Endothelial cell of umbilical vein (primary cell): ENCODE results near the gene LRRC28. TPM values are rescaled to one million over a fixed set of nuclear protein-coding genes. Genes with fewer than 3 reads are reported as not detected.

Experiments used
- BruUV-seq: library from RNA; stranded (reverse); fragments of 400-500 nt; replicated peaks from 2 replicates; lab custom pipeline; 2021; lab: Mats Ljungman, UMichigan
- CTCF ChIA-PET: fragments of 300-600, 350-600 bp; sonication (Branson Sonifier 250); formaldehyde crosslinking; loops from one replicate; lab custom pipeline; 2021; ENCODE audit warnings: antibody characterized with exemption, inconsistent platforms; lab: Charles Lee
- POLR2A ChIA-PET: fragments of 300-600, 350-600 bp; sonication (Branson Sonifier 250); formaldehyde crosslinking; loops from one replicate; lab custom pipeline; 2021; ENCODE audit warnings: antibody characterized with exemption, inconsistent platforms; lab: Charles Lee
- DNase-seq: peaks from one replicate; pipeline ENCODE4 v3.0.0-alpha.2; 2011; ENCODE audit warnings: low read depth, low spot score
- FAIRE-seq: peaks from 2 replicates; lab custom pipeline; 2011; peaks lifted over from hg19 to GRCh38; lab: Jason Lieb, UNC
- H2AFZ ChIP-seq: 2 replicates; pipeline ENCODE4 v1.6.0; 2012; ENCODE audit warnings: low read depth, low read length, control low read depth, inconsistent platforms
- H3K27ac ChIP-seq: 2 replicates; pipeline ENCODE4 v1.5.1; 2011; ENCODE audit warnings: low read depth, mild to moderate bottlenecking, control low read depth, low read length, moderate library complexity; ENCODE audit not compliant: insufficient read depth
- H3K27me3 ChIP-seq, 2 experiments: 2 replicates each; pipeline versions ENCODE4 v1.6.0 to v1.6.1; 2011; ENCODE audit warnings: low read length in 2 of 2, mixed read lengths in 1 of 2; ENCODE audit not compliant: control insufficient read depth in 2 of 2, insufficient read depth in 2 of 2
- H3K36me3 ChIP-seq, 2 experiments: 2 replicates in 1 of 2; 3 replicates in 1 of 2; pipeline ENCODE4 v1.5.1; 2011; ENCODE audit warnings: low read length in 2 of 2, mild to moderate bottlenecking in 1 of 2, moderate library complexity in 1 of 2; ENCODE audit not compliant: control insufficient read depth in 2 of 2, insufficient read depth in 2 of 2; ENCODE audit errors: extremely low read depth in 1 of 2
- H3K4me1 ChIP-seq: 3 replicates; pipeline ENCODE4 v1.5.1; 2011; ENCODE audit warnings: mild to moderate bottlenecking, low read length; ENCODE audit not compliant: control insufficient read depth, insufficient read depth; ENCODE audit errors: extremely low read depth
- H3K4me2 ChIP-seq: 2 replicates; pipeline ENCODE4 v1.6.1; 2011; ENCODE audit warnings: low read length, control low read depth, mixed read lengths; ENCODE audit not compliant: insufficient read depth
- H3K4me3 ChIP-seq, 3 experiments: fragments of 200-600 bp in 1 of 3; sonication (generic), shearing (Covaris generic) in 1 of 3; replicated peaks in 1 of 3; 2 replicates each; pipeline ENCODE4 v1.5.1; 2011 to 2016; ENCODE audit warnings: control low read depth in 3 of 3, low read length in 3 of 3, mild to moderate bottlenecking in 2 of 3, inconsistent platforms in 1 of 3, low read depth in 1 of 3, moderate library complexity in 1 of 3; ENCODE audit not compliant: insufficient read depth in 1 of 3
- H3K79me2 ChIP-seq: 2 replicates; pipeline ENCODE4 v1.6.0; 2012; ENCODE audit warnings: low read length, inconsistent platforms; ENCODE audit not compliant: control insufficient read depth, insufficient read depth
- H3K9ac ChIP-seq: replicated peaks from 2 replicates; pipeline ENCODE3; 2011; ENCODE audit warnings: low read length, control low read depth; ENCODE audit not compliant: insufficient read depth; ENCODE audit errors: extremely low read depth
- H3K9me1 ChIP-seq: replicated peaks from 3 replicates; pipeline ENCODE4 v1.6.0; 2011; ENCODE audit warnings: mild to moderate bottlenecking, low read length; ENCODE audit not compliant: control insufficient read depth, insufficient read depth; ENCODE audit errors: extremely low read depth
- H3K9me3 ChIP-seq: replicated peaks from 2 replicates; pipeline ENCODE4 v1.5.1; 2012; ENCODE audit warnings: low read length, inconsistent platforms; ENCODE audit not compliant: control insufficient read depth, insufficient read depth
- H4K20me1 ChIP-seq: replicated peaks from 2 replicates; pipeline ENCODE3; 2011; ENCODE audit warnings: mild to moderate bottlenecking, low read length; ENCODE audit not compliant: control insufficient read depth, insufficient read depth; ENCODE audit errors: extremely low read depth
- EZH2 ChIP-seq: IDR thresholded peaks from 2 replicates; pipeline ENCODE4 v1.6.1; 2012; ENCODE audit warnings: borderline replicate concordance, low read depth, mild to moderate bottlenecking, moderate library complexity, low read length, inconsistent platforms; ENCODE audit not compliant: severe bottlenecking
- FOS ChIP-seq: IDR thresholded peaks from 2 replicates; pipeline ENCODE4 v1.6.1; 2011; ENCODE audit warnings: mild to moderate bottlenecking, low read length, moderate library complexity, borderline replicate concordance; ENCODE audit not compliant: insufficient read depth
- GATA2 ChIP-seq: IDR thresholded peaks from 2 replicates; pipeline ENCODE4 v1.7.0; 2011; ENCODE audit warnings: low read depth, mild to moderate bottlenecking, moderate library complexity, mixed read lengths, low read length; ENCODE audit not compliant: insufficient read length, insufficient read depth
- JUN ChIP-seq: IDR thresholded peaks from 2 replicates; pipeline ENCODE4 v1.6.1; 2011; ENCODE audit warnings: borderline replicate concordance, low read depth; ENCODE audit not compliant: insufficient read length, insufficient read depth
- MAX ChIP-seq: IDR thresholded peaks from 2 replicates; pipeline ENCODE4 v1.6.1; 2011; ENCODE audit not compliant: insufficient read depth, insufficient read length
- MYC ChIP-seq: IDR thresholded peaks from one replicate; pipeline ENCODE4 v1.6.1; 2011; ENCODE audit warnings: mild to moderate bottlenecking, low read depth, low read length
- POLR2A ChIP-seq: IDR thresholded peaks from 2 replicates; pipeline ENCODE4 v1.6.1; 2012; ENCODE audit warnings: low read depth, mild to moderate bottlenecking, control low read depth, low read length
- POLR2AphosphoS5 ChIP-seq: IDR thresholded peaks from 2 replicates; pipeline ENCODE4 v1.6.1; 2012; ENCODE audit warnings: low read depth, mild to moderate bottlenecking, control low read depth, low read length, moderate library complexity; ENCODE audit not compliant: insufficient read depth
- dilution Hi-C: fragments of 300-500 bp; cut with MboI; formaldehyde crosslinking; loops from one replicate; pipeline ENCODE4 v1.15.0; 2019; ENCODE audit warnings: low sequenced_read_pairs; ENCODE audit not compliant: extremely low pct_ligation_motif_present
- intact Hi-C: fragments of 100-400 bp; cut with micrococcal nuclease; formaldehyde crosslinking; loops from one replicate; pipeline ENCODE4 v1.10.0; 2022
- polyA plus RNA-seq, 4 experiments: library from polyadenylated mRNA; depleted of rRNA in 3 of 4; stranded (reverse) in 3 of 4; unstranded in 1 of 4; fragments of >200 nt; gene quantifications; 2 replicates each; pipeline versions ENCODE4 v1.2.1 to v1.2.3, GENCODE V29; 2011 to 2012; ENCODE audit warnings: missing spikeins in 1 of 4
- total RNA-seq: library from RNA; stranded (reverse); gene quantifications from 2 replicates; pipeline ENCODE4 v1.2.3, GENCODE V29; 2021
- TF ChIP-seq, protein P1 (sequence below), 2 donors: IDR thresholded peaks; 1 replicate in 1 of 2; 2 replicates in 1 of 2; pipeline ENCODE4 v1.5.1; 2011; ENCODE audit warnings: low read length in 2 of 2, mild to moderate bottlenecking in 2 of 2, moderate library complexity in 2 of 2, control low read depth in 1 of 2, inconsistent platforms in 1 of 2, low read depth in 1 of 2; ENCODE audit not compliant: insufficient read depth in 1 of 2; ENCODE audit errors: extremely low read depth in 1 of 2

LRRC28 gene
- total and polyA plus RNA-seq, 2 donors (not counting 3 experiments of a cell fraction or from before 2014, with no cell fraction given) = 19.6 to 26.7 TPM

- ChIA-PET CTCF (no interaction called here), POLR2A (no interaction called here)
- Histone ChIP-seq H3K27ac (no peak overlapping the region), H4K20me1 (no peaks in the 10 kb centered on the region), H3K4me1 (peaks cover 8% of the 10 kb centered on the region), H3K9ac (no peak overlapping the region), H3K79me2 (no peaks in the 10 kb centered on the region), H3K9me3 (no peaks in the 10 kb centered on the region), H3K36me3 (no peaks in the 10 kb centered on the region), H3K4me2 (no peak overlapping the region), H3K4me3 (no peak overlapping the region), H2AFZ (no peak overlapping the region), H3K9me1 (no peaks in the 10 kb centered on the region), H3K27me3 (no peaks in the 10 kb centered on the region)
- BruUV-seq = no TSS peak
- DNase-seq = no peak
- FAIRE-seq = no peak
- TF ChIP-seq, protein P1, sequence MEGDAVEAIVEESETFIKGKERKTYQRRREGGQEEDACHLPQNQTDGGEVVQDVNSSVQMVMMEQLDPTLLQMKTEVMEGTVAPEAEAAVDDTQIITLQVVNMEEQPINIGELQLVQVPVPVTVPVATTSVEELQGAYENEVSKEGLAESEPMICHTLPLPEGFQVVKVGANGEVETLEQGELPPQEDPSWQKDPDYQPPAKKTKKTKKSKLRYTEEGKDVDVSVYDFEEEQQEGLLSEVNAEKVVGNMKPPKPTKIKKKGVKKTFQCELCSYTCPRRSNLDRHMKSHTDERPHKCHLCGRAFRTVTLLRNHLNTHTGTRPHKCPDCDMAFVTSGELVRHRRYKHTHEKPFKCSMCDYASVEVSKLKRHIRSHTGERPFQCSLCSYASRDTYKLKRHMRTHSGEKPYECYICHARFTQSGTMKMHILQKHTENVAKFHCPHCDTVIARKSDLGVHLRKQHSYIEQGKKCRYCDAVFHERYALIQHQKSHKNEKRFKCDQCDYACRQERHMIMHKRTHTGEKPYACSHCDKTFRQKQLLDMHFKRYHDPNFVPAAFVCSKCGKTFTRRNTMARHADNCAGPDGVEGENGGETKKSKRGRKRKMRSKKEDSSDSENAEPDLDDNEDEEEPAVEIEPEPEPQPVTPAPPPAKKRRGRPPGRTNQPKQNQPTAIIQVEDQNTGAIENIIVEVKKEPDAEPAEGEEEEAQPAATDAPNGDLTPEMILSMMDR (IDR thresholded peaks at IDR 0.05; ENCODE audit: extremely low read depth in 1 of 2, insufficient read depth in 1 of 2, low read depth in 1 of 2, low read length in 2 of 2) = no peak
- intact Hi-C loops (no loop called here), dilution Hi-C loops (no loop called here)
Observed at GRCh38 chr15:99433757-99434450, 182.6 kb downstream of the LRRC28 start.

DNA sequence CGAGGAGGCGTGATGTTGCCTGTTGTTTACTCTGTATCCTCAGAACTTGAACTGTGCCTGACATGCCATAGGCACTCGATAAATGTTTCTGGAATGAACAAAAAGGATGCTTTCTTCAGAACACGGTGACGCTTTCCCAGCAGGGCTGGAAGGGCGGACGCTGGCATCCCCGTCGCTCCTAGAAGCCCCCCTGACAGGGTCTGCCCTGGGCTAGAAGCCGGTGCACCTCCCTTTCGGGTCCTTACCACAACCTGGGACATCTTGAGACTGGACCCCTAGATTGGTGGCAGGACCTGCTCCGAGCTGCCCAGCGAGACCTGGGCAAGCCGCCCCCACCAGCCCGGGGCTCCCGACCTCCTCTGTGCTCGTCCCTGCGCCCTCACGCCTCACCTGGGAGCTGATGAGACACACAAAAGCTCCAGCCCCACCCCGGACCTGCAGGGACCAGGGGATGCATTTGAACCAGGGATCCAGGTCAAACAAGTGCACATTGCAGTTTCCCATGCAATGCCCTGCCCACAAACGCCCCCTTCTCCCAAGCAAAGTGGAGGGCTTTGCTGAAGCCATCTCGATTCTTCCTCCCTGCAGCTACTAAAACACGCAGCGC lies 183.3 kb downstream of the LRRC28 start:
- H3K79me2 ChIP-seq = no peaks in the 10 kb centered on the region
- peaks cover 8% of the 10 kb centered on the region for H3K4me1 ChIP-seq
- H3K9me1 ChIP-seq = no peaks in the 10 kb centered on the region
- no peak overlapping the region for H3K4me3 ChIP-seq
- no peak for TF ChIP-seq FOS
- no peak for TF ChIP-seq POLR2A
- no peak for TF ChIP-seq MAX
- TF ChIP-seq, protein P1 (IDR thresholded peaks at IDR 0.05; ENCODE audit: extremely low read depth in 1 of 2, insufficient read depth in 1 of 2, low read depth in 1 of 2, low read length in 2 of 2) = no peak
- no peak for TF ChIP-seq EZH2
- no peak for TF ChIP-seq POLR2AphosphoS5
- TF ChIP-seq MYC = no peak
- TF ChIP-seq JUN = no peak
- no peak for TF ChIP-seq GATA2
- no peaks in the 10 kb centered on the region for H4K20me1 ChIP-seq
- FAIRE-seq (no peak), DNase-seq (no peak)
- ChIA-PET CTCF (interaction anchor here (1.7 kb wide), 1 partner anchor 270 kb away, joined by 4 read pairs; no protein-coding TSS in a partner anchor), POLR2A (no interaction called here)
- no peak overlapping the region for H2AFZ ChIP-seq
- no peak overlapping the region for H3K9ac ChIP-seq
- intact Hi-C loops = no loop called here
- no peaks in the 10 kb centered on the region for H3K27me3 ChIP-seq
- no peak overlapping the region for H3K27ac ChIP-seq
- H3K9me3 ChIP-seq = no peaks in the 10 kb centered on the region
- dilution Hi-C loops = no loop called here
- H3K36me3 ChIP-seq = no peaks in the 10 kb centered on the region
- BruUV-seq = no TSS peak
- no peak overlapping the region for H3K4me2 ChIP-seq
